GM18502 (cell line): ENCODE results near the gene CD7.

Experiments
- ATAC-seq: cut with Tn5 transposase; IDR thresholded peaks from one replicate; pipeline ENCODE4 v1.9.1; 2021; ENCODE audit warnings: mild to moderate bottlenecking; ENCODE audit not compliant: unreplicated experiment, poor library complexity

CD7 gene

DNA sequence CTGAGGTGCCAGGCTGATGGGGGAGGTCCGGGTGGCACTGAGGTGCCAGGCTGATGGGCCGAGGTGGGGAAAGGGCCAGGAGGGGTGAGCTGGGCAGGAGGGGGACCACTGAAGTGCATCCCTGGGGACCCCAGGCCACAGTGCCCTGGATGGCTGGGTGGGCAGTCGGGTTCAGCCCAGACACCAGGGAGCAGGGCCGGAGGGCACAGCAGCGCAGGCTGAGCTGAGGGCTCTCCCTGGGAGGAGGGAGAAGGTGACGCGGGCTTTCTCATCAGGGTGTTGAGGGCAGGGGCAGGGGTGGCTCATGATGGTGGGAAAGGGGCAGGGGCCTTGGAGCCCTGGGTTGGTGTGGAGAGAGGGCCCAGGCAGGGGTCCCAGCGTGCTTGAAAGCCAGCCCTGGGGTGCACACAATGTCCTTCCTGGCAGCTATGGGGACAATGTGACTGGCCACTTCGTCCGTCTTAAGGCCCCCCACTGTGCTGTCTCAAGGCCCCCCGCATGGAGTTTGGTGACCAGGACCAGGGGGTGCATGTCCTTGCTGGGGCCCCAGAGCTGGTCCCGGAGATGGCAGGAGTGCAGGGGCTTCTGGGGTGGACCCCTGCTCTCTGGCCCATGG lies 16.0 kb downstream of the CD7 start:
- no peak for ATAC-seq

DNA sequence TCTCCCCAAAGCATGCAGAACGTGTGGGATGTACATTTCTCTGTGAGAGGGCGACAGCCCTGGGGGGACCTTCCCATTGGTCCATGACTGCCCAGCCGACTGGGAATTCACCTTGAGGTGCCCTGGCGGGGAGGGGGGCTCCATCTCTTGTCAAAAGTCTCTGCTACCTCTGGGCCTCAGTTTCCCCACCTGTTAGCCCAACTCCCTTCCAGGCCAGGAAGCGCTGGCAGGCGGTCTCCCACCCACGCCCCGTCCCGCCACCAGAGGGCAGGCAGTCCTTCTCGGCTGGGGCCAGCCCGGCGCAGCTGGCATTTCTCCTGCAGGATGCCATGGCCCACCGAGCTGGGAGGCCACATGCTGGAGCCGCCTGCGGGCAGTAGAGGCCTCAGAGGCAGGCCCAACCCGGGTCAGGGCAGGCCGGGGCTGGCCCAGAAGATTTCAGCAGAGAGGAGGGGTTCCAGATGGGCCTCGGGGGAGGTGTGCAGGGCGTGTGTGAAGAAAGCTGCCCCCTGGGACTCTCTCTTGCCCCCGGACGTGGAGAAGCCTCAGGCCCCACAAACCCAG lies 16.6 kb downstream of the CD7 start:
- no peak for ATAC-seq

DNA sequence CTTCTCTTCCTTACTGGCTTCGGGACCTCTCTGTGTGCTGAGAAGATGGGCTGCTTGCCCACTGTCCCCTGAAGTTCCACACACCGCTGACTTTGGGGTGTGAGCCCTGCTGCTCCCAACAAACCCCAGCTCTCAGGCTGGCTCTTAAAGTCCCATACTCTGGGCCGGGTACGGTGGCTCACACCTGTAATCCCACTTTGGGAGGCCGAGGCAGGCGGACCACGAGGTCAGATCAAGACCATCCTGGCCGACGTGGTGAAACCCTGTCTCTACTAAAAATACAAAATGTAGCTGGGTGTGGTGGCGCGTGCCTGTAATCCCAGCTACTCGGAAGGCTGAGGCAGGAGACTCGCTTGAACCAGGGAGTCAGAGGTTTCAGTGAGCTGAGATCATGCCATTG lies 17.2 kb downstream of the CD7 start:
- ATAC-seq, result no peak

DNA sequence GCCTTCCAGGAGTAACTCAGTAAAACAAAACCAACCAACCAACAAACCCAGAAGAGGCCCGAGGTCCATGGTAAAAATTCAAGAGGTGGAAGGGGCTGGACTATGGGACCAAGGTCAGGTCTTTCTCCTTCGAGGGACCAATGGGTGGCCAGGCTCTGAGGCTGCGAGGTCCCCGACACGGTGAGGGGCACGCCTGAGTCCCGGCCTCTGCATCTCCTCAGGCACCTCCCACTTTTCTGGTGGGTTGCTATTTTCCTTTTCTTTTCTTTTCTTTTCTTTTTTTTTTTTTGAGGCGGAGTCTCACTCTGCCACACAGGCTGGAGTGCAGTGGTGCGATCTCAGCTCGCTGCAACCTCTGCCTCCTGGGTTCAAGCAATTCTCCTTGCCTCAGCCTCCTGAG lies 18.0 kb downstream of the CD7 start:
- ATAC-seq, result no peak

DNA sequence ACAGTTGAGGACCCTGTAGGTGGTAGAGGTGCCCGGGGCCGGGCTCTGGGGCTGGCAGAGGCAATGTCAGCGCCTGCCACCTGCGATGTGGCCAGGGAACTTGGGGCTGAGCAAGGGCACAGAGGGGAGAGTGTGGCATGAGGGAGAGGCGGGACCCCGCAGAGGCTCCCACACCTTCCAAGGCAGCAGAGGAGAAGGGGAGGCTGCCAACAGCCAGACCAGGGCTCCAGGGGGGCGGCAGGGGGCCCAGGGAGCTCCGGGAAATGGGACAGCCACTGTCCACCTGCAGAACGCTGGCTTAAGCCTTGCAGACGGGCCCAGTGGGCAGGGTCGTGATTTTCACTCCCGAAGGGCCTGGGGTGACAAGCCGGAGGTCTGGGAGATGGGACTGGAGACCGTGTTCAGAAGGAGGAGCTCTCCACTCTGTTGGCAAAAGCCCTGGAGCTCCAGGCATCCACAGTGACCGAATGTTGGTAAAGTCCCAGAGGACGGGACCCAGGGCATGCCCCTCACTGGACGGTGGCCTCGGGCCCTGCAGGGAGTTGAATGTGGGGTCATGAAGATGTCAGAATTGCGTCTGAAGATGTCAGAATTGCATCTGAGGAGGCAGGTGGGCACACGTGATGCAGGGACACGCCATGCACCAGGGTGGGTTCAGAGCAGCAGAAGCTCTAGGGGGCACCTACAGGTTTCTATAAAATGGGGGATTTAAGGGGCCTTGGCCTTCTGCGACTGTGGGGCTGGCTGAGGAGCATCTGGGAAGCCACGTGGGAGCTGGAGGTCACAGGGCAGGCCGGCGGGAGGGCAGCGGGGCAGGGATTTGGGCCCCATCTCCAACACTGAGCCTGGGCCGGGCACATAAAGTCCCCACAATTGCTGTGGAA lies 18.6 kb downstream of the CD7 start:
- ATAC-seq, result no peak

DNA sequence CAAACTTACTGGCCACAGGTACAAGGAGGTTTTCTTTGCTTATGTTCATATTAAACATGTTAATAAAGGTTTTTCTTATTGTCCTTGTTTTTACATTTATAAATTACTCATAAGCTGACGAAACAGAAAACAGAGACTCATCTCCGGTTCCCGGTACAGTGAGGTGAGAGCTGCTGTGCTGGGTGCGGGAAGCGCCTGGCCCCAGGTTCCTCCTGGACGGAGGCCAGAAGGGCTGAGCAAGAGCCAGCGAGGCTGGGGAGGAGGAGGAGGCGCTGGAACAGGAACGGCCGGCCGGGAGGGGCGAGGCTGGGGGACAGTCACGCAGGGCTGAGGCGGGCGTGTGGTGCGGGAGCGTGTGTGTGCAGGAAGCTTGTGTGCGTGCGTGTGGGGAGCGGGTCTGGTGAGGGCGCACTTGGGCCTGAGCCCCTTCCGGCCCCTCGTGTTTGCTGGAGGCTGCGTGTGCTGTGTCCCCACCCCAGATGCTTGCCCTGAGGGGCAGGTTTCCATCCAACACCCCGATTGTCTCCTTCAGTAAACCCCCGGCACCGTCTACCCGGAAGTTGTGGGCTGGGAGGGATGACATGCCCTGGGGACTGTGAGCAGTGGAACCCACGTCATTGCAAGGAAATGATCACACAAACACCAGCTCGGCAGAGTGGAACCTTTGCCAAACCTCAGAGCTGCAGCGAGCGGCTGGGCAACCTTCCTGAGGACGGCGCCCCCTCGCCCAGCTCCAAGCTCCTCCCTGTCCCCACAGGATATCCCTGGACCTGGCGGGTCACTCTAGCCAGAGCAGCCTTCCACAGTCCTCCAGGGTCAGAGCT lies 19.5 kb downstream of the CD7 start:
- peak; percentile 61 for ATAC-seq

DNA sequence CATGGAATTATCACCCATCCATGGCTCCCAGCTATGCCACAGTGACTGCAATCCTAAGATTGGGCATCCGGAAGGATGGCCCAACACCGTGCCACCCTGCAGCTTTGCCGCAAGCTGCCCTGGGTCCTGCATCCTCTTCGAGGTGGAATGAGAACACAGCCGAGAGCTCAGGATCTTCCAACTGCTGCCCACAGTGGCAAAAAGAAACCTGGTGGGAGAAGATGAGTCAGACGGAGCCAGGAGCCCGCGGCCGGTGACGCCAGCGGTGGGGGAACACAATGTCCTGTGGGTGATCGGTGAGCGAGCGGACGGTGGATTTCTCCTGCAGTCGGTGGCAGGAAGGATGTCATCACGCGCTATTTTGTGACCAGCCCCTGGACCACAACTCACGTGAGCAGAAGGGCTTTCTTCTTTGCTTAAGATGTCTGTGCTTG lies 20.1 kb downstream of the CD7 start:
- no peak for ATAC-seq

DNA sequence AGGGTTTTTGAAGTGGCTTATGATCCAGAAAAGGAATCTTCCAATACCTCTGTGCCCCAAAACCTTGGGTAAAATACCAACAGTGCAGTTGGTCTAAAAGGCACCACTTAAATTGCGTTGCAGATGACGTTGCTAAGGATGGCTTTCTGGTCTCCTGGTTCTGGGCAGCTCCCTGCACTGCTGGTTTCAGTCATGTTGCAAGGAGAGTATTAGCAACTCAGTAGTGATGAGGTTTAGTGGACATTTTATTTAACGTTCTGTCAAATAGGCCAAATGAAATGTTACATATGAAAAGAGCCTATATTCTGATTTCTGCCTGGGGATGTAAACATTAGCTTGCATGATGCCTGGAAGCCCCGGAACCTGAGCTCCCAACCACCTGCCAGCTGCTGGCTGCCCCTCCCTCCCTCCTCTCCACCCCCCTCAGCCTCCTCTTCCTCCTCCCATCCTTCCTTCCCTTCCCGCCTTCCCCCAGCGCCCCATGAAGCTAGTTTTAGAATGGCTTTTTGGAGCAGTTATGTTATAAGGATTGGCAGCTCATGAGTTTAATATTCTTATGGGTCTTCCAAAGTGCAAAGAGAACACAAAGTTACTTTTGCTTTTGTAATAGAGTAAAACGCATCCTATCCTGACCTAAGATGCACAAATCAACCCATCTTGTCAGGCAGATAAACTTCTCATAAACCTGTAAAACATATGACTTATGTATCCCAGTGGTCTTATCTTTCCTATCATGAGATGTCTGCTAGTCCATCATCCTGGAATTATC lies 20.7 kb downstream of the CD7 start:
- no peak for ATAC-seq

DNA sequence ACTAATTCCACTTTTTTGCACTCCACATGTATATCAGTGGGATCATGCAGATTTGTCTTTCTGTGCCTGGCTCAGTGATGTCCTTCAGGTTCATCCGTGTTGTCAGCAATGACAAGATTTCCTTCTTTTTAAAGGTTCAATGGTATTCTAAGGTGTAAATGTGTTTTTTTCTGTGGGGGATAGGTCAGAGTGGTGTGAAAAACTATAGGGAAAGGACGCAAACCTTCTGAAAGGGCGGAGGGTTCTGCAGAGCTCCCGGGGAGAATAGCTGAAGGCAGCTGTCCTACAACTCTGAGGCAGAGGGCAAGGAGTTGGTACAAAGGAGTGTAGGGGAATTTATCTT lies 22.0 kb downstream of the CD7 start:
- ATAC-seq, result no peak

DNA sequence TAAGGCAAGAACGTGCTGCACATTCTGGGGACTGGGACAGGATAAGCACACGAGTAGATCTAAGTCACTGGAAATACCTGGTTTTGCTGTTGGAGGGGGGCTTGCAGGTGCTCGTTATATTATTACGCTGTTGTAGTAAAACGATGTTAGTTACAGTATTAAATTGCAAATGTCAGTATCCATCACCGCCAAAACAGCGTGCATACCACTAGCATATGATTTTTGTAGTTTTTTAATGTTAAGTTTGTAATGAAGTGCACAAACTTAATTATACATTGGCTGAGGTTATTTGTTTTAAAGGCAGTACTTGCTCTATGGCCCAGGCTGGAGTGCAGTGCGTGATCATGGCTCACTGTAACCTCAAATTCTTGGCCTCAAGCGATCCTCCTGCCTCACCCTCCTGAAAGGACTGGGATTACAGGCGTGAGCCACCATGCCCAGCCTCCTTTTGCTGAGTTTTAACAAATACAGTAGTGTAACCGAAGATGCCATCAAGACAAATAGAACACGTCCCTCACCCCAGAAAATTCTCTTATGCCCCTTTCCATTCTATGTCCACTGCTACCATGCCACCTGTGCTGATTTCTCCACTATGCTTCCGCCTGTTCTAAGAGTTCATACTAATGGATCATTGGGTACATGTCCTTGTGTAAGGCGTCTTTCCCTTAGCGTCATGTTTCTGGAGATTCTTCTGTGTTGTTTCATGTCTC lies 23.2 kb downstream of the CD7 start:
- ATAC-seq, result no peak

DNA sequence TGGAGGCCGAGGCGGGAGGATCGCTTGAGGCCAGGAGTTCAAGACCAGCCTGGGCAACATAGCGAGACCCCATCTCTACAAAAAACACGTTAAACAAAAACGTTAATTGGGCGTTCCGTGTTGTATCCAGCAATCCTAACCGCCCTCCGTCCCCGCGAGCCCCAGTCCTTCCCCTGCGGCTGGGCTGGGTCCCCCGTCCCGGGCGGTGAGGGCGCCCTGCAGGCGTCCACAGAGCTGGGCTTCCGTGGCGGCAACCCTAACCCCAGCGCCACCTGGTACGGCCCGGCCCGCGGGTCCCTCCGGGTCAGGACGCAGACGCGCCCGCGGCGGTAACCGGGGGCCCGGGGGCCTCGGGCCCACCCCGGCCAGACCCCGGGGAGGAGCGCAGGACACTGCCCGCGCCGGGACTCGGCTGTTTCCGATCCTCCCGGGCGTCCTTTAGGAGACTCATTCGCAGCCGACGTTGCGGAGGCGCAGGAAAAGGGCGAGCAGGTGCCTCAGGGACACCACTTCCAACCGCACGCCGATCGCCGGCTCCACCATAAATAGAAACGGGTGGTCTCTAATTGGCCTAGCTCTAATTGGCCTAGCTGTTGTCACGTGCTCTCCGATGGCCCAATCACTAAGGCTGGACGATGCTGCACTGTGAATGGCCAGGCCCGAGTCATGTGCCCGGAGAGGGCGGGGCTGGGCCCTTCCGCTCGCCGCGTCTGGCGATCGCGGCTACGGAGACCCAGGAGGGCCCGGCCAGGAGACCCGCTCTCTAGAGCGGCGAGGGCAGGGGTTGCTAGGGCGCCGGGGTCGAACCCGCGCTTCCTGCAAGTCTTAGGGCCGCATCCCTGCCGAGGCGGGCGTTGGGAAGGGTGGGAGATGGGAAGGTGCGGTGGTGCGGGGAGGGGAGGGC lies 24.9 kb downstream of the CD7 start:
- peak; percentile 96 for ATAC-seq

DNA sequence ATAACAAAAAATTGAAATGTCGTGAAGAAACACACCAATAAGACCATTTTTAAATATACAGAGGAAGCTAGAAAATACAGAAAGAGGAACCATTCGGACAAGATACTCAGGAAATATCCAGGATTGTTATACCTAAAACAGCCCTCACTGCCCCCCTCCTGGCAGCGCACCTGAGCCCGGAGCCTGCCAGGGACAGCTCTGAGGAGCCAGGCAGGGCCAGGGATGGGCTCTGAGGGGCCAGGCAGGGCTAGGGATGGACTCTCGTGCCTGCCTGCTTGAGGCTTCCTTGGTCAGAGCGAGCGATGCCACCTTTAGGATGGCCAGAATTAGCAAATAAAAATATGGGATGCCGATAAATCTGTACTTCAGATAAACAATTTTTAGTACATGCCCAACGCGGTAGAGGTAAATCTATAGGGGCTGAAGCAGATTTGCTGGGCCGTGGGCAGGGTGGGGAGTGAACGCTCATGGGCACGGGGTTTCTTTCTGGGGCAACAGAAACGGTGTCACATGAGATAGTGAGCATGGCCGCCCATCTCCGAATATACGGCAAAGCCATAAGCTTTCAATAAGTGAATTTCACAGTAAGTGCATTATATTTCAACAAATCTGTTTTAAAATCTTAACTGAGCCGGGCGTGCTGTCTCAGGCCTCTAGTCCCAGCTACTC lies 25.7 kb downstream of the CD7 start:
- no peak for ATAC-seq

DNA sequence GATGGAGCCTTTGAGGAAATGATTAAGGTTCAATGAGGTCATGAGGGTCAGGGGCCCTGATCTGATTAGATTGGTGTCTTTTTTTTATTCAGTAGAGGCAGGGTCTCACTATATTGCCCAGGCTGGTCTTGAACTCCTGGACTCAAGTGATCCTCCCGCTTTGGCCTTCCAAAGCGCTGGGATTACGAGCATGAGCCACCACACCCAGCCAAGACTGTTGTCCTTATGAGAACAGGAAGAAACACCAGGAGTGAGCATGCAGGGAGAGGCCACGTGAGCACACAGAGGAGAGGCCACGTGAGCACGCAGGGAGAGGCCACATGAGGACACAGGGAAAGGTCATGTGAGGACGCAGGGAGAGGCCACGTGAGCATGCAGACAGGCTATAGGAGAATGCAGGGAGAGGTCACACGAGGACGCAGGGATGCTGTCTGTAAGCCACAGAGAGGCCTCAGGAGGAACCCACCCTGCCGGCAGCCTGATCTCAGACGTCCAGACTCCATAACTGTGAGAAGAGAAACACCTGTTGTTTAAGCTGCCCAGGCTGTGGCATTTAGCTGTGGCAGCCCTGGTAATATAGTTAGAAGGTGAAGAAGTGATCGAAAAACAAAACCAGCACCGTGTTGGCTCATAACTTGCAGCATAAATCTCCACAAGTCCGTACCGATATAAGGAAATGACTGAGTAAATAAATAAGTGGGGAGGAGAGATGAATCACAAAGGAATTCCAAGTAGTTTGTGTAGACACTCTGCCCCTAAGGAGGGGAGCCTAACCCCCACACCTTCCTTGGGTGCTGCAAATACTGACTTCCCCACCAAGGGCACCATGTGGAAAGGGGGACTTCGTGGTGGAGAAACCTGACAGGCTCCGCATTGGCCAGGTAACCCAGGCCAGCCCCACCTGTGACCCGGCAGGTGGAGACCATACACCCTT lies 29.3 kb downstream of the CD7 start:
- ATAC-seq, result no peak

DNA sequence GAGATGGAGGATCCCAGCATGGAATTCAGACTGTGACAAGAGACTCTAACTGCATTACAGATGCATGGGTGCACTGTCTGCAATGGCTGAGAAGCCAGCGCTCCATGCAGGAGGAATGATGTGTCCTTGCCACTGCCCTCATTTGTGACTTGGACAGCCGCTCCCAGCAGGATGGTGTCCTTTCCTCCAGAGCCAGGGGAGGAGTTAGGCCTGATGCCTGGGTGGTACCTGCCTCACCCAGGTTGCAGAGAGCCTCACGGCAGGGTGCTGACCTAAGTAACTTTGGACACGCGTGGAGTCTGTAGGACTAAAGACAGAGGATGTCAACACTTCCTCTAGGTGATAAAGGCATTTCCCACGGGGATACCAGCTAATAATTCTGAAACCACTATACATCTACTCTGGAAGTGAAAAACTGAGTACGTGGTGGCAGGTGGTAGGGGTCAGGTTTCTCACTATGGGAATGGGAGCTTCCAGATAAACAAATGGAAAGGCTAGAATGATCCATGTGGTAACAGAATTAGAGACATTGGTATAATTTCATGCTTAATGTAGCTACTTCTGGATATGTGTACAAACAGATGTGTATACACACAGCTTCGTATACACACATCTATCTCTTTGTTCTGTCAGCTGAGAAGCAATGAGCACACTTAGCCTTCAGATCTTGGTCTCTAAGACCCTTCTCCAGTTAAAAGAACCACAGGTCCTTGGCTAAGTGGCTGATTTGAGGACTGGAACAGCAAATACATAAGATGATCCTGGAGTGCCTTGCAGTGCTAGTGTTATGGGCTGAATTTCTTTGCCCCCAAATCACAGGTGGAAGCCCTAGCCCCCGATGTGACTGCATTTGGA lies 30.2 kb downstream of the CD7 start:
- no peak for ATAC-seq

DNA sequence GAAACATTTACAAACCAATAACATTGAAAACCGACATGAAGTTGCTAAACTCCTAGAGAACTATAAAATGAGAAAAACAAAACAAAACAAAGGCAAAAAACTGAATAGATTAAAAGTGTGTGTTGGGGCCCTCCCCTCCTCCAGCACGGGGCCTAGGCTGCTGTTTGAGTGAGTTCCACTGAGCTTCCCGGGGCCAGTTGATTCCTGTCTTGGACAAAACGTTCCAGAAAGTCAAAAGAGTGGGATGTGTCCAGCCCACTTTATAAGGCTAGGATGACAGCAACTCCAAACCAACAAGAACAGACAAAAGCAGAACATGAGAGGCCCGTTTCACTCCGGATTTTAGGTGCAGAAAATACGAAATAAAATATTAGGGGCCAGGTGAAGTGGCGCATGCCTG lies 32.3 kb downstream of the CD7 start:
- ATAC-seq, result no peak

DNA sequence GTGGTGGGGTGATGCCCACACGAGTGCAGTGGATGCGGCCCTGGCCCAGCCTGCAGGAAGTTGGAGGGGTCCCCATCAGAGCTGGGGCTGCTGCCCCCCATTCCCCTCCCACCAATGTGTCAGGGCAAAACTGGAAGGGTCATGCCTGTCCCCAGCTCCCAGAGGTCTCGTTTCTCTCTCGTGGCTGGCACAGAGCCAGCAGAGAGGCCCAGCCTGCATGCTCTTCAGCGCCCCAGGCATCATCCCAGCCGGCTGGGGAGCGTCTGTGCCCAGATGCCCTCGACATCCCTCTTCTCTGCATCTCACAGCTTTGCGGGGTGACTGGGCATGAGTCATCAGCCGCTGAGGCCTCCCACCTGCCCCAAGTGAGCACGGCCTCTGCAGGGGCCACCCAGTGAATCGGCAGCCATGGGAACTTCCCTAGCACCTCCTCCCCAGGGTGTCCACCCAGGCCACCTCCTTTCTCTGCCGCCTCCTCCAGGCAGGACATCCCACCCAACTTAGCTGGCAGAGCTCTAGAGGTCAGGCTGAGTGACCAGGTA lies 34.1 kb downstream of the CD7 start:
- ATAC-seq, result no peak
